Activated CD4-positive, alpha-beta T cell treated with anti-CD3 and anti-CD28 coated beads, Interleukin-2, amount 50 U/mL, for 1 hour (primary cell): ENCODE measurements around the gene SLC6A11.

Source experiments
- DNase-seq: peaks from one replicate; pipeline ENCODE4 v3.0.0-alpha.2; 2020

The SLC6A11 gene

GRCh38 chr3:10933805-10934481 lies 117.9 kb downstream of the SLC6A11 start:
- no peak for DNase-seq

DNA sequence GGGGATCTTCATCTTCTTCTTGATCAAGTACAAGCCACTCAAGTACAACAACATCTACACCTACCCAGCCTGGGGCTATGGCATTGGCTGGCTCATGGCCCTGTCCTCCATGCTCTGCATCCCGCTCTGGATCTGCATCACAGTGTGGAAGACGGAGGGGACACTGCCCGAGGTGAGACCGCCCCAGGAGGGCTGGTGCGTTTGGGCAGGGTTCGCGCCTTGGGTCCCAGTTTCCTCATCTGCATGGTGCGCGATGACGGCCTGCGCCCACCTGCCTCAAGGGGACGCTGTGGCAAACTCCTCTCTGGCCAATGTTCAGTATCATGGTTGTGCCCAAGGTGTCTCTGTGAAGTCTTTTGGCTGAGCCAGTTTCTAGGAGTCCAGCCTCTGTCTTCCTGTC lies 119.0 kb downstream of the SLC6A11 start:
- no peak for DNase-seq

DNA sequence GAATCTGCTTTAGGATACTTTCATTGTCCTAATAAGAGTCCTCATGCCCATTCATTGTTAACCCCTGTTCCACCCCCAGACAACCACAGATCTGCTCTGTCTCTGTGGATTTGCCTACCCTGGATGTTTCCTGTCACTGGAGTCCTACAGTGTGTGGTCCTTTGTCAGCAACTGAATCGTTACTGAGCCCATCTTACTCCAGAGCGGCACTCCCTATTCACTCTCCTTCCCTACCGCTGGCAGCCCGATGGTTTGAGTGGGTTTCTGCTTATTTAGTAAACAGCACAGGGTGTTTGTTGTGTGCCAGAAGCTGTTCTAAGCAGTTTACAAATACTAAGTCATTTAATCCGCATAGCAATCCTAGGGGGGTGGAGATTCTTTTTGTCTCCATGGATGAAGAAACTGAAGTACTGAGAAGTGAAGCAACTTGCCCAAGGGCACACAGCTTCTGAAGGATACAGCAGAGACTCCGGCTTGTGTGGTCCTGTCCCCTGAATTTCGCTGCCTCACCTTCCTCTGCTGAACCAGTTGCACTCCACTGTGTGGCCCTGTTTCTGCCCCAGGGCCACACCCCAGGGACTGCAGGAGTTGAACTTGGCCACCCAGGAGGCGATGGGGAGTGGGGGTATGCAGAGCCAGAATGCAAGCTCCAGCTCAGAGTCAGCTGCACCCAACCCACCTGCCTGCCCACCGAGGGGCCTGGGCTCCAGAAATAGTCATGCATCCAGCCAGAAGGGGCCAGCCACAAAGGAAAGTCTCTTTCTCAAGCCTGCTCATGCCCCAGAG lies 120.0 kb downstream of the SLC6A11 start:
- DNase-seq: no peak

GRCh38 chr3:10936686-10937085 lies 120.7 kb downstream of the SLC6A11 start:
- no peak for DNase-seq

- DNase-seq: no peak
Measured at GRCh38 chr3:10937141-10937825, 121.3 kb downstream of the SLC6A11 start.

DNA sequence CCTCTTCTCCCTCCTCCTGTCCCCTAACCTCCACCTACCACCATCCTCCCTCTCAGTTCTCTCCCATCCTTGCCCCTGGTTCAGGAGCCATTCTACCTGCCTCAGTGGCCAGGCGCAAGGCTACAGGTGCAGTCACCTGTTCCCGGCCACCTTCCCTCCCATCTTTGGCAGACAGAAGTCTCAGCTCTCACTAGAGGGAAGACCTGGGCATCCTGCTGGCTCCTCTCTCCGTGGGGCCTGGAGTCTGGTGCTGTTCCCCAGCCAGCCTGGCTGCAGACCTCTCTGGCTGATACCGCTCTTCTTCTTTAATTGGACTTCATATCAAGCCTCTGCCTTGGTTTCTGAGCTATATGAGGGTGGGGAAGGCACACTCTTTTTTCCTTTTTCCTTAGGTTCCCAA lies 123.5 kb downstream of the SLC6A11 start:
- DNase-seq: no peak

DNA sequence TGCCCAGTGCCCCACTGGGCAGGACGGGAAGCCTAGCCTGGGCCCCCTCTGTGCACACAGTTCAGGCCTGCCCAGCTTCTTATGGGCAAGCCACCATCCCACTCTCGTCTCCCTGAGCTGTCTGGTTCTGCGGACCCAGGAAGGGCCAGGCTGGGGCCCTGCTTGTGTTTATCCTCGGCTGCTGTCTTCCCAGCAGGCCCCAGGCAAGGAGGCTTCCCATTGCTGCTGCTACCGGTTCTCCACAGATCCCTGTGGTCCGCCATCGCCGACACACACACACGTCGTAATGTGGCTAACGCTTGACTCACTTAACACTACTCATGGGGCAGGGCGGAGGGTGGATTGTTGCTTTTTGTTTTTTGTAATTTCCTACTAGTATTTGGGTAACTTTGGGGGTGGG lies 124.1 kb downstream of the SLC6A11 start:
- DNase-seq: no peak

- DNase-seq: no peak
Measured at GRCh38 chr3:10941972-10942371, 125.9 kb downstream of the SLC6A11 start.

DNA sequence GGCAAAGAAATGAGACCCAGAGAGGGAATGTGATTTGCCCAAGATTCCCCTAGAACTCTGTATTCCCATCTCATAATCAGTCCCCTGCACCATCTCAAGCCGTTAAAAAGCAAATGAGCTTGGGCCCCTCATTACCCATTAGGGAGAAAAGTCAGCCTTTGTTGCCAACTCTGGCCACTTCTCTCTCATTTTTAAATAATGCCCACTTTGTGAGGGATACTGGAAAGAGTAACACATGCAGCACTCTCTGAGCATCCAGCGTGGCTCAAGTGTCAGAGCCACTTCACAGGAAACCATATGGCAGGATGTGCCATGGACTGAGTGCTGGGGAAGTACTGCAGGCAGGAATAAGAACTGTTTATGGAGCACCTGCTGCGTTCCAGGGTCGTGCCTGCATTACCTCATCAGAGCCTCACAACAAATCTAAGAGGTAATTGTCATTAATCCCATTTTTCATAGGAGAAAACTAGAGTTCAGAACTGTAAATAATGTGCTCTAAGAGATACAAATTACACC lies 126.7 kb downstream of the SLC6A11 start:
- no peak for DNase-seq

- DNase-seq: no peak
Measured at GRCh38 chr3:10944866-10945265, 128.8 kb downstream of the SLC6A11 start.

GRCh38 chr3:10945683-10946287 lies 129.8 kb downstream of the SLC6A11 start:
- peak; percentile 38 for DNase-seq

GRCh38 chr3:10946526-10946925 lies 130.5 kb downstream of the SLC6A11 start:
- no peak for DNase-seq

GRCh38 chr3:10948326-10948725 lies 132.3 kb downstream of the SLC6A11 start:
- no peak for DNase-seq

DNA sequence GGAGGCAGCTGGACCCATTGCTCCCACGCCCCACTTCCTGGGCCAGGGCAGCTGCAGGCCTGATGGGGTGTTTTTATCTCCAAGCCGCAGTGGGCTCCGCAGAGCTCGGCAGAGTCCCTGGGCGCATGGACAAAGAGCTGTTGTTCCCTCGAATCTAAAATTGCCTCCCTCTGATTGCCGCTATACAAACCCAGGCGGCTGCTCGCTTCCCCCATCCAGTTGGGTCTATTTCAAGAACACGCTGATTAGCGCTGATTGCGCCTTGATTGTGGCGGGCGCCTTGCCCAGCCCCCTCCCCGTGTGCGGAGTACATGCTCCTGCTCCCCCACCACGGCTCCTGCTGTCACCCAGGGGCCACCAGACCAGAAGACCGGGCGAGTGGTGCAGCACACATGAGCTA lies 133.2 kb downstream of the SLC6A11 start:
- DNase-seq: no peak

DNA sequence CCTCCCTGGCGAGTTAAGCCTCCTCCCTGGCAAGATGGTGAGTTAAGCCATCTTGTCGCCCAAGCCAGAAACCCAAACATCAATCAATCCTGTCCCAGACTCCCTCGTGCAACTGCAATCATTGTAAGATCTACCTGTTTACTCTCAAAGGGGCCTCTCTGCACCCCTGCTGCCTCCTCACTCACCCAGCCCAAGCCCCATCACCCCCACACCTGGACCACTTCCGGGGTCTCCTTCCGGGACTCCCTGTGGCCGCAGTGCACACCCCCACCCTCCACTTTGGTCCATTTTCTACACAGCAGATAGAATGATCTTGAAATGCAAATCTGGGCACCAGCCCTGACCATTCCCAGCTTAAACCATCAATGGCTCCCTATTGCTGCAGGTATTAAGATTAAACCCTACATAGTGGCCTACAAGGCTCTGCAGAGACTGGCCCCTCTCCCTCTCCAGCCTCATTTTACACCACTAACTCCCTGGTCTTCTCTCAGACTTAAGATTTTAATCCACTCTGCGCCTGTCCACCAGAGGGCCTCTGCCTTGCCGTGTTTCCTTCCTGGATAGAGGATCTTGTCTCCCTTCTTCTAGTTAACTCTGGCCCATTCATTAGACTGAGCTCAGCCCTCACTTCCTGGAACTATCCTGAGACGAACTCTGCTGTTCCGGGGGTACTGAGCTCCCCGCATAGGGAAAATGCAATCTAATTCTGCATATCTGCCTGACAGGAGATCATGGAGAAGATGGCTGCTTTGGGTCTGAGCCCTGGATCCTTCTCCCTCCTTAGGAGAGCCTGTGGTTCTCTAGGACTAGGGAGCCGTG lies 134.7 kb downstream of the SLC6A11 start:
- no peak for DNase-seq

GRCh38 chr3:10951295-10951926 lies 135.4 kb downstream of the SLC6A11 start:
- DNase-seq: no peak

- DNase-seq: no peak
Measured at GRCh38 chr3:10952525-10952924, 136.5 kb downstream of the SLC6A11 start.

DNA sequence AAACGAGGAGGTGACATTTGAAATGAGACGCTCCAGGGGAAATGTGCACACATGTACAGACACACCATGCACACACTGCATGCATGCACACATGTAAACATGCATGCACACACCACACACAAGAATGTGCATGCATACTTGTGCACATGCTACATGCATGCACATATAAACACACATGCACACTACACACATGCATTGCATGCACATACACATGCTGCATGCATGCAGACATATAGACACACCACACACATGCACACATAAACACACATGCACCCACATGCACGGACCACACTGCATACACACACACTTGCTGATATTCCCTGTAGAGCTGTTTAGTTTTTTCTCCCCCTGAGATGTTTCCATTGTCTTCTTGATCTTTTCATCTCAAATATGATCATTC lies 138.7 kb downstream of the SLC6A11 start:
- DNase-seq: no peak

- no peak for DNase-seq
Measured at GRCh38 chr3:10955711-10956453, 139.9 kb downstream of the SLC6A11 start.

DNA sequence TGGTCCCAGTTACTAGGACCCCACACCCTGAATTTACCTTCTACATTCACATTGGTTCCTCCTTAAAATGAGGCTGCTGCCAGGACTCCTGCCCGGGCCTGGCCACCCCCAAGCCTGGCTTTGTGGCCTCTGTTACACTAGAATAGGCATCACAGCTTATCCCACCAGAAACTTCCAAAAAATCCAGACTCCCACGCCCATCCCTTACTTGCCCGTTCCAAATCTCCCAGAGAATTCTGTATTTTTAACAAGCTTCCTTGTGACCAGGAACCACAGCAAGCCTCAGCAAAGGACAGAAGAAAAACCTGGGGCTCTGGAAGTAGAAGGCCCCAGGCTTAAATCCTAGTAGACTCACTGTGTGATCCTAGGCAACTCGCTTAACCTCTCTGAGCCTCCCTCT lies 140.5 kb downstream of the SLC6A11 start:
- DNase-seq: no peak

GRCh38 chr3:10956986-10957385 lies 141.0 kb downstream of the SLC6A11 start:
- DNase-seq: no peak
